Naive B cell (primary cell): ENCODE results near the gene TEKT3. TPM values are rescaled to one million over a fixed set of nuclear protein-coding genes. Genes with fewer than 3 reads are reported as not detected.

Experiments
- ATAC-seq, 2 donors: fragments of 150-1000 bp; cut with Tn5 transposase; 2 replicates each; pipeline ENCODE4 v1.10.0; 2021; ENCODE audit warnings: low read depth in 2 of 2, mild to moderate bottlenecking in 2 of 2, moderate library complexity in 2 of 2
- DNase-seq: peaks from one replicate; pipeline ENCODE4 v3.0.0; 2022
- H3K27ac Mint-ChIP-seq, 6 donors: one replicate each; pipeline ENCODE4 v1.8.0; 2020 to 2022; ENCODE audit warnings: mild to moderate bottlenecking in 6 of 6, mixed read lengths in 6 of 6, moderate library complexity in 5 of 6, inconsistent platforms in 2 of 6
- H3K27me3 Mint-ChIP-seq, 3 donors: one replicate each; pipeline ENCODE4 v1.8.0; 2021 to 2022; ENCODE audit warnings: mixed read lengths in 3 of 3, mild to moderate bottlenecking in 1 of 3
- H3K36me3 Mint-ChIP-seq, 2 donors: one replicate each; pipeline ENCODE4 v1.8.0; 2020 to 2022; ENCODE audit warnings: mixed read lengths in 2 of 2, inconsistent platforms in 1 of 2, mild to moderate bottlenecking in 1 of 2
- H3K4me1 Mint-ChIP-seq, 3 donors: one replicate each; pipeline ENCODE4 v1.8.0; 2020 to 2022; ENCODE audit warnings: mixed read lengths in 3 of 3, inconsistent platforms in 1 of 3, mild to moderate bottlenecking in 1 of 3, moderate library complexity in 1 of 3
- H3K4me3 Mint-ChIP-seq, 8 donors: one replicate each; pipeline ENCODE4 v1.8.0; 2020 to 2022; ENCODE audit warnings: mild to moderate bottlenecking in 8 of 8, mixed read lengths in 8 of 8, moderate library complexity in 8 of 8, inconsistent platforms in 2 of 8
- H3K9me3 Mint-ChIP-seq, 7 donors: one replicate each; pipeline ENCODE4 v1.8.0; 2020 to 2022; ENCODE audit warnings: mixed read lengths in 7 of 7, mild to moderate bottlenecking in 5 of 7, inconsistent platforms in 2 of 7, moderate library complexity in 1 of 7
- polyA plus RNA-seq, 6 donors: library from polyadenylated mRNA; unstranded; fragments of 300-500 nt; fragmentation: Illumina TruSeq; gene quantifications; one replicate each; pipeline ENCODE4 v1.2.3, GENCODE V29; 2021; ENCODE audit warnings: low read depth in 6 of 6

TEKT3 gene
- polyA plus RNA-seq, 6 donors from 2014 or later = not detected

DNA sequence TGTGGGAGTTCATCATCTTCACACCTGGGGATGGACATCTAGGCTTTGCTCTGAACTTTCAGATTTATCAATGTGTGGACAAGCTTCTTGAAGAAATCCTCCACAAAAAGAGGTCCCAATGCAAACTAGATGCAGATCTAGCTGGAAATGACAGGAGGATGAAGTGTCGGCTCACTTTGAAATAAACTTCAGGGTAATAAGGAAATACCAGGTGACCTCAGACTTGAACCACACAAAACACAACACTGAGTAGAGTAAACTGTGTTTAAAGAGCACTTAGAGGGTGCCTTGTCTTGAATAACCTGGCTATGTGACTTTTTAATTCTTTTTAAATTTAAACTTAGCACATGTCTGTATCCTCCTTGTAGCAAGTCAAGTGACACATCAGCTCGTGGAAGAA, 27.2 kb upstream of the TEKT3 start:
- no peak overlapping the region for H3K27ac Mint-ChIP-seq
- ATAC-seq (no peak), DNase-seq (no peak)
- H3K9me3 Mint-ChIP-seq = peaks cover 0 to 5% (median 0%) of the 10 kb centered on the region in 7 donors
- H3K4me3 Mint-ChIP-seq = no peak overlapping the region
- peaks cover 0 to 9% (median 6%) of the 10 kb centered on the region in 3 donors for H3K27me3 Mint-ChIP-seq
- no peaks in the 10 kb centered on the region for H3K4me1 Mint-ChIP-seq
- no peaks in the 10 kb centered on the region for H3K36me3 Mint-ChIP-seq

DNA sequence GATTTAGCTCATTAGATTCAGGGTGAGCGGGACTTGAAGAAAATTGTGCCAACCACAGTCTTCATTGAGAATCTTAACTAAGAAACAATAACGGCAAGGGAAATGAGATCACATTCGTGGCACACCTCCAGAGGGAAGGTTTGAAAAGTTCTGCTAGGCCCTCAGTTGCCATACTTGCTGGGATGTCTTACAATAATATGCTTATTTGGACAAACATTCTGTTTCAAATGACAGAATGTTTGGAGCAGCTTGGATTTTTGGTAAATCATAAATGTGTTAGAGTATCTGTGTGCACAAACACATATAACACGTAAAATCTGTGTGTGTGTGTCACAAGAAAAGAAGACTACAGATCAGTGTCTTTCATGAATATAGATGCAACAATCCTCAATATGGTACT, 24.6 kb upstream of the TEKT3 start:
- no peak for DNase-seq
- Mint-ChIP-seq H3K27ac (no peak overlapping the region), H3K9me3 (peaks cover 0 to 5% (median 0%) of the 10 kb centered on the region in 7 donors), H3K27me3 (peaks cover 0 to 3% (median under 1%) of the 10 kb centered on the region in 3 donors), H3K4me3 (no peak overlapping the region), H3K36me3 (no peaks in the 10 kb centered on the region), H3K4me1 (no peaks in the 10 kb centered on the region)
- ATAC-seq = no peak

DNA sequence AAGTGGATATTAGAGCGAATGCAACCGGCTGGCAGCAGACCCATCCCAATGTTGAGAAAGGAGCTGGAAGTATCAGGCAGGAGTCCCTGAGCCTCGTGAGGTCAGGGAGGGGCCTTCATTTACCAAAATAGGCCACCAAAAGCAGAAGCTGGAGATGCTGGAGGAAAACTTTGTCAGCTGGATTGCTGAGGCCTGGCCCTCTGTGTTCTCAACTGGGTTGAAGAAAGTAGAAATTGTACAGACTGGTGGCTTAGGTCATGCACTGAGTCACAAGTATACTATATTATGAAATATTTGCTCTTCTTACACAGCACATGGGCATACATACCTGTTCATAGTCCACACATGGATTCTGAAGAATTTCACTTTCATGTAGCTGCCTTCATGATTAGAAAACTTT, 23.2 kb upstream of the TEKT3 start:
- Mint-ChIP-seq H3K4me3 (no peak overlapping the region), H3K4me1 (no peaks in the 10 kb centered on the region), H3K27me3 (peaks cover 0 to 3% (median 0%) of the 10 kb centered on the region in 3 donors), H3K9me3 (peaks cover 0 to 5% (median 2%) of the 10 kb centered on the region in 7 donors), H3K36me3 (no peaks in the 10 kb centered on the region), H3K27ac (no peak overlapping the region)
- ATAC-seq (no peak), DNase-seq (no peak)

- H3K4me3 Mint-ChIP-seq = no peak overlapping the region
- no peak for DNase-seq
- H3K36me3 Mint-ChIP-seq = no peaks in the 10 kb centered on the region
- H3K4me1 Mint-ChIP-seq = no peaks in the 10 kb centered on the region
- H3K27me3 Mint-ChIP-seq = peaks cover 0 to 3% (median 0%) of the 10 kb centered on the region in 3 donors
- peaks cover 0 to 5% (median 2%) of the 10 kb centered on the region in 7 donors for H3K9me3 Mint-ChIP-seq
- ATAC-seq = no peak
- peak overlapping the region in 1 of 6 donors; percentile 76 for H3K27ac Mint-ChIP-seq
Observed at GRCh38 chr17:15363702-15364101, 22.3 kb upstream of the TEKT3 start.

GRCh38 chr17:15361592-15361991, 20.2 kb upstream of the TEKT3 start:
- no peaks in the 10 kb centered on the region for H3K36me3 Mint-ChIP-seq

GRCh38 chr17:15361151-15361550, 19.8 kb upstream of the TEKT3 start:
- peaks cover 0 to 5% (median 0%) of the 10 kb centered on the region in 7 donors for H3K9me3 Mint-ChIP-seq

More at GRCh38 chr17:15361592-15361991, 20.2 kb upstream of the TEKT3 start:
- DNase-seq = no peak
- H3K4me3 Mint-ChIP-seq = no peak overlapping the region
- H3K27me3 Mint-ChIP-seq = peaks cover 0 to 3% (median 0%) of the 10 kb centered on the region in 3 donors
- no peaks in the 10 kb centered on the region for H3K4me1 Mint-ChIP-seq
- H3K9me3 Mint-ChIP-seq = peaks cover 0 to 5% (median 2%) of the 10 kb centered on the region in 7 donors
- H3K27ac Mint-ChIP-seq = no peak overlapping the region
- no peak for ATAC-seq

GRCh38 chr17:15354256-15354655, 12.9 kb upstream of the TEKT3 start:
- Mint-ChIP-seq H3K27ac (no peak overlapping the region), H3K4me3 (no peak overlapping the region)

More at GRCh38 chr17:15361151-15361550, 19.8 kb upstream of the TEKT3 start:
- Mint-ChIP-seq H3K27me3 (peaks cover 0 to 3% (median 0%) of the 10 kb centered on the region in 3 donors), H3K4me3 (no peak overlapping the region), H3K27ac (no peak overlapping the region), H3K4me1 (no peaks in the 10 kb centered on the region), H3K36me3 (no peaks in the 10 kb centered on the region)
- DNase-seq (no peak), ATAC-seq (no peak)

DNA sequence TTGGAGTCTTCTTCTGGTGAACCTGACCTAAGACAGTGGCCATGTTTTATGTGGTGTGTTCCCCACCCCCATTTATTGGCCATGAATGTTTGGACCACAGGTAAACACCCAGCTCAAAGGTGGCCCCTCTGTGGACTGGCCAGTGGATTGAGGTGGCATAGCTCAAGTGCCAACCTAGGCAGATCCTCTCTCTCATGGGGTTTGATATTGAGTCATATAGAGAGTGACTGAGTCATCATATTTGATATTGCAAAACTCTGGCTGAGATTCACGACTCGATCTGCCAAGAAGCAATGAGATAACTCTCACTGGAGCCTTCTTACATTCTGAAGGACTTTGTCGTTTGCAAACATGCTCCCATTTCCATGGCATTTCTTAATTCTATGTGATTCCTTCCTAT, 10.5 kb upstream of the TEKT3 start:
- DNase-seq (no peak), ATAC-seq (no peak)
- no peak overlapping the region for H3K27ac Mint-ChIP-seq
- no peaks in the 10 kb centered on the region for H3K9me3 Mint-ChIP-seq
- H3K4me1 Mint-ChIP-seq = no peaks in the 10 kb centered on the region
- no peak overlapping the region for H3K4me3 Mint-ChIP-seq
- peaks cover 33 to 35% (median 33%) of the 10 kb centered on the region in 3 donors for H3K27me3 Mint-ChIP-seq
- no peaks in the 10 kb centered on the region for H3K36me3 Mint-ChIP-seq

More at GRCh38 chr17:15354256-15354655, 12.9 kb upstream of the TEKT3 start:
- no peaks in the 10 kb centered on the region for H3K4me1 Mint-ChIP-seq
- no peak for ATAC-seq
- H3K9me3 Mint-ChIP-seq = peaks cover 0 to 5% (median 0%) of the 10 kb centered on the region in 7 donors
- H3K27me3 Mint-ChIP-seq = peaks cover 17 to 26% (median 18%) of the 10 kb centered on the region in 3 donors
- no peaks in the 10 kb centered on the region for H3K36me3 Mint-ChIP-seq
- DNase-seq = no peak

- H3K4me3 Mint-ChIP-seq = no peak overlapping the region
- no peak overlapping the region for H3K27ac Mint-ChIP-seq
- no peak for DNase-seq
- no peak for ATAC-seq
- peaks cover 36 to 40% (median 37%) of the 10 kb centered on the region in 3 donors for H3K27me3 Mint-ChIP-seq
- H3K9me3 Mint-ChIP-seq = no peaks in the 10 kb centered on the region
- no peaks in the 10 kb centered on the region for H3K4me1 Mint-ChIP-seq
- H3K36me3 Mint-ChIP-seq = no peaks in the 10 kb centered on the region
Observed at GRCh38 chr17:15351478-15351840, 10.1 kb upstream of the TEKT3 start.

- Mint-ChIP-seq H3K4me3 (no peak overlapping the region), H3K36me3 (no peaks in the 10 kb centered on the region), H3K27me3 (peaks cover 37 to 42% (median 42%) of the 10 kb centered on the region in 3 donors), H3K9me3 (no peaks in the 10 kb centered on the region), H3K27ac (no peak overlapping the region), H3K4me1 (no peaks in the 10 kb centered on the region)
- ATAC-seq (no peak), DNase-seq (no peak)
Observed at GRCh38 chr17:15350777-15351477, 9.5 kb upstream of the TEKT3 start.

- Mint-ChIP-seq H3K36me3 (peaks cover 2 to 10% of the 10 kb centered on the region in 2 donors), H3K4me1 (no peaks in the 10 kb centered on the region), H3K9me3 (peaks cover 0 to 6% (median 0%) of the 10 kb centered on the region in 7 donors), H3K27ac (no peak overlapping the region), H3K4me3 (no peak overlapping the region), H3K27me3 (peaks cover 43 to 52% (median 52%) of the 10 kb centered on the region in 3 donors)
- DNase-seq = no peak
- ATAC-seq = no peak
Observed at GRCh38 chr17:15349119-15349518, 7.7 kb upstream of the TEKT3 start.

GRCh38 chr17:15348021-15348420, 6.6 kb upstream of the TEKT3 start:
- Mint-ChIP-seq H3K27me3 (peaks cover 49 to 63% (median 63%) of the 10 kb centered on the region in 3 donors), H3K27ac (no peak overlapping the region), H3K4me1 (no peaks in the 10 kb centered on the region), H3K9me3 (peaks cover 0 to 6% (median 0%) of the 10 kb centered on the region in 7 donors), H3K36me3 (peaks cover 8 to 10% of the 10 kb centered on the region in 2 donors), H3K4me3 (no peak overlapping the region)
- ATAC-seq (no peak), DNase-seq (no peak)

GRCh38 chr17:15346066-15346595, 4.7 kb upstream of the TEKT3 start:
- ATAC-seq = no peak
- Mint-ChIP-seq H3K9me3 (peaks cover 0 to 6% (median 4%) of the 10 kb centered on the region in 7 donors), H3K27me3 (peaks cover 54 to 67% (median 67%) of the 10 kb centered on the region in 3 donors), H3K27ac (no peak overlapping the region), H3K36me3 (peaks cover 8 to 10% of the 10 kb centered on the region in 2 donors), H3K4me1 (peaks cover 2 to 3% (median 2%) of the 10 kb centered on the region in 3 donors), H3K4me3 (no peak overlapping the region)
- no peak for DNase-seq

DNA sequence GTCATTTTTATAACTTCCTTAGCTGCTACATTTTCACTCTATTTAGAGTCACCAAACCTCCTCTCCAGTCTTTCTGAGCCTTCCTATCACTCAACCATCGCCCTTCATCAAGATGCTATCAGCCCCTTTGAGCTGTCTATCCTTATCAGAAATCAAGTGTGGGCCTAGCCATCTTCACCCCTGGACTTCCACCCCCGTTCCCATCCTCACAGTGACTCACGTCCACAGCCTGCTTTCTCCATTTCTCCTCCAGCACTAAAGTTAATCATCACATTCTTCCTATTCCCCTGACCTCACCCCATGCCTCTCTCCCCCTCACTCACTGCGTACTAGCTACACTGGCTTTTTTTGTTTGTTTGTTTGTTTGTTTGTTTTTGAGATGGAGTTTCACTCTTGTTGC, 2.4 kb upstream of the TEKT3 start:
- H3K4me1 Mint-ChIP-seq = peaks cover 6 to 7% (median 7%) of the 10 kb centered on the region in 3 donors
- no peak overlapping the region for H3K4me3 Mint-ChIP-seq
- peaks cover 8 to 10% of the 10 kb centered on the region in 2 donors for H3K36me3 Mint-ChIP-seq
- DNase-seq = no peak
- no peak overlapping the region for H3K27ac Mint-ChIP-seq
- H3K27me3 Mint-ChIP-seq = peaks cover 57 to 67% (median 65%) of the 10 kb centered on the region in 3 donors
- peaks cover 0 to 6% (median 4%) of the 10 kb centered on the region in 7 donors for H3K9me3 Mint-ChIP-seq
- no peak for ATAC-seq
